ENCODE data around the gene CARMIL1.

Gene CARMIL1

DNA sequence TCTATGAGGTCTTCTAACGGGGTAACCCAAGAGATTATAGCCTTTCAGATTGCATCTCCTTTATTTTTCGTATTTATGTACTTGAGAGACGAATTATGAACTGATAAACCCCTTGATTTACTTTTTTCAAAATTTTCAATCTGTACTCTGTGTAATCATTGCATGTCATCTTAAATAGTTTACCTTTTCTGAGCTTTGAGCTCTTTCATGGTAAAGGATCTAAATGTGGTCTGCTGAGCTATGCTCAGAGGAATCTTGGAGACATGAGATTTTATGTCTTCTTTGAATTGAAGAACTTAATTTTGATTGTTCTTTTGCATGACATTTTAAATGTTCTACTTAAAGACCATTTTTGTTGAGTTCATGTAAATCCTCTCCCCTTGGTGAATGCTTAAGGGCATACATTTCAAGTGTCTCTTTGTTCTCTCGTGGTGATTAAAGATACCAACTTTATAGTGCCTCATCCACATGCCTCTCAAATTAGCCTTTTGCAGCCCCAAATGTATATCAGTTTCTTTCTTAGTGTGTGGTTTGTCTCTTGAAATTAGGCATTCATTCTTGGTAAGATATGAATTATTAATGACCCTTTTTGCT, 256.6 kb downstream of the CARMIL1 start:
- DNase-seq (ENCODE audit: low spot score in 2 of 2): no peak
- H3K4me3 ChIP-seq: no peak overlapping the region
- H3K9me3 ChIP-seq: no peaks in the 10 kb centered on the region
- in situ Hi-C loops (cut with MboI; ENCODE audit: low sequenced_read_pairs): no loop called here
- no peaks in the 10 kb centered on the region; the same call in 1 of the 2 replicates for H3K36me3 ChIP-seq (replicated peaks)
- H3K27me3 ChIP-seq (ENCODE audit: low read depth): no peaks in the 10 kb centered on the region
- H3K4me1 ChIP-seq: peaks cover 4% of the 10 kb centered on the region

DNA sequence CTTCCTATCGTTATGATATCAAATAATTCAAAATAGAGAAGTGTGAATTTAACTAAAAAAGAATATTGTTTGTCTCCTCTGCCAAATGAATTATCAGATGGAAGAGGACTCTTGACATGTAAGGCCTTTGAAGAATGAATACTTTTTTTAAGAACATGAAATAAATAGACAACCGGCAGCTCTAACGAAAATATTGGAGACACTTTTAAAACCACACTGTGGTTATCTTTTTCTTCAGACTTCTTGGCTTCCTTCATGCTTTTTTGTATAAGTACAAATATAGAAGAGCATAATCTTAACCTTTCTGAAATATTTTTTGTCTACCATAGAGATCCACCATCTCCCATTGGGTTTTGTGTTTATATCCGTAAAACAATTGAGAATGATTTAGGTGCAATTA, 257.6 kb downstream of the CARMIL1 start:
- DNase-seq (ENCODE audit: low spot score in 2 of 2): no peak
- Histone ChIP-seq H3K4me3 (no peak overlapping the region), H3K9me3 (no peaks in the 10 kb centered on the region), H3K27me3 (ENCODE audit: low read depth) (no peaks in the 10 kb centered on the region), H3K36me3 (replicated peaks) (no peaks in the 10 kb centered on the region; the same call in 1 of the 2 replicates), H3K4me1 (peaks cover 4% of the 10 kb centered on the region)
- in situ Hi-C loops (cut with MboI; ENCODE audit: low sequenced_read_pairs): no loop called here

DNA sequence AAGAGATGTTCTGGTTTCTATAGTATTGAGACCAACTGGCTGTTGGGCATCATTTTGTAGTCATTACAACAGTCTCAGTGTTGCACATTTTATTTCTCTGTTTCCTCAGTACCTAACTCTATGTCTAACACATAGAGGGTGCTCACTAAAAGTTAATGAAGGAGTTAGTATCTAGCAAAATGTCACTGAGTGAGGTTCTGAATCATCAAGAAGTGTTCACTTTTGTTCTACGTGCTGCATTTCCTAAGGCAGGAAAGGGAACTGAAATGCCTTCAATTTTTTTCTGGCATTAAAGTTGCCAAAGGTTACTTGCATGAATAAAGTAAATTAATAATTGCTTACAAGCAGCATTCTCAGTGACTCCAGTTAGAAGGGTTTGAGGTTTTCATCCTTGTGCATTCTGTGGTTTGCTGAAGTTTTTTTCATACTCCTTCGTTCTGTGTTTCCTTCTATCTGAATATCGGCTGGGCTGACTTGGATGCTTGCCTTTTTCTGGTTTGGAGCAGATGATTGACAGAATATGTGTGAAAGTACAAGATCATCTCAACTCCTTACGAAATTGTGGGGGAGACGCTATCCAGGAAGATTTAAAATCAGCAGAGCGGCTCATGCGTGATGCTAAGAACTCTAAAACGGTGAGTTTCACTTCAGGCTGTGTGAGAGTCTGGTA, 258.3 kb downstream of the CARMIL1 start:
- Histone ChIP-seq H3K4me3 (no peak overlapping the region), H3K4me1 (peaks cover 4% of the 10 kb centered on the region), H3K9me3 (no peaks in the 10 kb centered on the region), H3K36me3 (replicated peaks) (no peaks in the 10 kb centered on the region; the same call in 1 of the 2 replicates), H3K27me3 (ENCODE audit: low read depth) (no peaks in the 10 kb centered on the region)
- no peak for DNase-seq (ENCODE audit: low spot score in 2 of 2)
- in situ Hi-C loops (cut with MboI; ENCODE audit: low sequenced_read_pairs): no loop called here

DNA sequence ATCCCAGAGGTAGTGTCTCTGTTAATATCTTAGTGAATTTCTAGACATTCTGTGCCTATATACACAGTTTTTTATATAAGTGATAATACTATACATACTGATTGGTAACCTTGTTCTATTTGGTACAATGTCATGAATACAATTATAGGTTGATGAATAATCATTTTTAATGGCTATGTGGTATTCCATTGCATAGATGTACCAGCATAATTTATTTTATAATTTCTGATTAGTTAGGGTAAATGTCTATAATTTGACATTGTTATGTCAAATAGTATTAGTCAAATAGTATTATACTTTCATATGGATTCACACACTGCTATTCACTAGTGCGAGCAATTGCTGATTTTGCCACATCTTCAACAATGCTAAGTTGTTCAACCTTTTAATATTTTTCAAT, 262.1 kb downstream of the CARMIL1 start:
- no peaks in the 10 kb centered on the region for H3K9me3 ChIP-seq
- no peaks in the 10 kb centered on the region for H3K27me3 ChIP-seq (ENCODE audit: low read depth)
- in situ Hi-C loops (cut with MboI; ENCODE audit: low sequenced_read_pairs): no loop called here
- no peaks in the 10 kb centered on the region; the same call in 1 of the 2 replicates for H3K36me3 ChIP-seq (replicated peaks)
- H3K4me1 ChIP-seq: no peaks in the 10 kb centered on the region
- no peak for DNase-seq (ENCODE audit: low spot score in 2 of 2)
- no peak overlapping the region for H3K4me3 ChIP-seq

DNA sequence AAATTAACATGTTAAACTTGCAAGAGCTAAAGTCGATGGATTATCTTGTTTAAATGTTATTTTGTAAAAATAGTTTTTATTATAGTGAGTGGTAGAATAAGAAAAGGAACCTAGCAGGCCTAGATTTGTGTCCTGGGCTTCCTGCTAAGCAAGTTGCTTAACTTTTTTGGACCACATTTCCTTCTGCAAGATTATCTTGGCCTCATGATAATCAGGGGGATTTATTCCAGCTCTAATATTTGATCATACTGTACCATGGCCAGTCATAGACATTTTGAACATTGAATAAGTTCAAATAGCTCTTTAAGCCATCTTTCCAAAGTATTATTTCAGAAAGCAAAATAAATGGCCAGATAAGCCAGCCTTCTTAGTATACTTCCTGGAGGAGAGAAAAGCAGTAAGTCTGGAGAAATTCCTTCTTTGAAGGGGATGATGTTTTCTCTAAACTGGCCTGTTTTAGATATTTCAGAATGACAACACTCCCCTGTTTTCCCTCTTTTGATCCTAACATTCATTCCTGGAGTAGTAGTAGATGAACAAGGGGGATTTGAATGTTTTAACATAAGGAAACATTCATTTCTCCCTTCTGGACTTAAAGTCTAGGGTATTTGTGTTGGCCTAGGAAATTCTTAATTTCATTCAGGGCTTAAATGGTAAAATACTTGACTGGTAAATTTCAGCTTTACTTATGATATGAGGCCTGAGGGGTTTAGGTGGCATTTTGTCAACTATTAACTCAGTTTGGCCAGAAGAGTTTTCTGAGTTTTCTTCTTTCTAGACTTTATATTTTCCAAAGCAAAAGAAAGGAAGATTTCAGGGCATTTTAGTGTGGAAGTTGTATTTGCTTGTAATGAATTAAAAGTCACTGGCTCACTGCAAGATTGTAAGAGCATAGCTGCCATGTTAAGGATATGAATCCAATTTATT, 264.1 kb downstream of the CARMIL1 start:
- Histone ChIP-seq H3K36me3 (replicated peaks) (no peaks in the 10 kb centered on the region; the same call in 1 of the 2 replicates), H3K4me1 (no peaks in the 10 kb centered on the region), H3K4me3 (no peak overlapping the region), H3K27me3 (ENCODE audit: low read depth) (no peaks in the 10 kb centered on the region), H3K9me3 (no peaks in the 10 kb centered on the region)
- no peak for DNase-seq (ENCODE audit: low spot score in 2 of 2)
- in situ Hi-C loops (cut with MboI; ENCODE audit: low sequenced_read_pairs): no loop called here

DNA sequence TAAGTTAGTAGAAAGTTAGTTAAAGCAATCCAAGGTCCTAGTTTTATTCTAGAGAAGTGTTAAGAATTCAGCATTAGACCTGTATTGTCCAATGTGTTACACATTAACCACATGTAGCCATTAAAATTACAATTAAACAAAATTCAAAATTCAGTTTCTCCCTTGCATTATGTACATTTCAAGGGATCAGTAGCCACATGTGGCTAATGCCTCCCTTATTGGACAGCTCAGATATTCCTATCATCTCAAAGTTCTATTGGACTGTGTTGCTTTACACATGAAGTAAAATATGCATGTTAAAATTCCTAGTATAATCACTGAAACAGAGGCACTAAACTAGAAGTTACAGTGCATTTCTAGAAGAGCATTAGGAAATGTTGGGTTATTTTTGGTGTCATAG, 265.7 kb downstream of the CARMIL1 start:
- in situ Hi-C loops (cut with MboI; ENCODE audit: low sequenced_read_pairs): no loop called here
- no peaks in the 10 kb centered on the region; the same call in 1 of the 2 replicates for H3K36me3 ChIP-seq (replicated peaks)

DNA sequence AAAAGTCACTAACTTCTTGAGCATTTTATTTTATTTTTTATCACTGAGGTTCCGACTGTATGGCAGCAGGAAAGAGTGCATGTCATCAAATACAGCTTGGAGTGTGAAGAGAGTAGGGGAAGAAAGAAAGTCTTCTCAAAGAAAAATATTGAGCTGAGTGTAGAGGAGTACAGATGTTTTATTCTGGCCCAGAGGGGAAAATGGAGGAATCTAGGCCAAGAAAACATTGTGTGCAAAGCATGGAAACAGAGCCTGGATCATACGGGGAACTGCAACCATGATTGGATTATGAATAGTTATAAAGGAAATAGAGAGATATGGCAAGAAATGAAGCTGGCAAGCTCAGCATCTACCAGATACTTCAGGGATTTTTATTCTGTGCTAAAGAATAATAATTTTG, 268.6 kb downstream of the CARMIL1 start:
- Histone ChIP-seq H3K27me3 (ENCODE audit: low read depth) (no peaks in the 10 kb centered on the region), H3K36me3 (replicated peaks) (no peaks in the 10 kb centered on the region), H3K4me1 (no peaks in the 10 kb centered on the region), H3K4me3 (no peak overlapping the region), H3K9me3 (no peaks in the 10 kb centered on the region)
- in situ Hi-C loops (cut with MboI; ENCODE audit: low sequenced_read_pairs): no loop called here
- DNase-seq (ENCODE audit: low spot score in 2 of 2): no peak

More for the DNA sequence above, 265.7 kb downstream of the CARMIL1 start:
- Histone ChIP-seq H3K4me1 (no peaks in the 10 kb centered on the region), H3K27me3 (ENCODE audit: low read depth) (no peaks in the 10 kb centered on the region), H3K9me3 (no peaks in the 10 kb centered on the region), H3K4me3 (no peak overlapping the region)
- no peak for DNase-seq (ENCODE audit: low spot score in 2 of 2)

DNA sequence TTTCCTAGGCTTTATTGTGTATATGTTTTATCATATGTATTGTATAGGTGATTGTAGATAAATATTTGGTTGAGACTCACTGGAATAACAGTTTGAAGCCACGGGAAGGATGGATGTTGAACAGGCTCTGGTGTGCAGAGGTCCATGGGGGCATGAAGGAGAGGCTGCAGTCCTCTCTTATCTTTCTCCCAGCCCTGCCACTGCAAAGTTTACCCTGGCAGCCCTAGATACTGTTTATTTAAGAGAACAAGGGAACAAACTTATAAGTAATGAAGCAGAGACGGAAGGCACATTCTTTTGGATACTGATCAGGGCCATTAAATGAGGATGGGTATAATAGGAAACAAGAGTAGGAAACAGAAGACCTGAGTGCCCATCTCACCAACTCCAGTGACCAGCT, 269.3 kb downstream of the CARMIL1 start:
- no peaks in the 10 kb centered on the region for H3K9me3 ChIP-seq
- no peaks in the 10 kb centered on the region for H3K4me1 ChIP-seq
- no peaks in the 10 kb centered on the region for H3K27me3 ChIP-seq (ENCODE audit: low read depth)
- in situ Hi-C loops (cut with MboI; ENCODE audit: low sequenced_read_pairs): no loop called here
- no peak overlapping the region for H3K4me3 ChIP-seq
- no peak for DNase-seq (ENCODE audit: low spot score in 2 of 2)
- no peaks in the 10 kb centered on the region for H3K36me3 ChIP-seq (replicated peaks)

DNA sequence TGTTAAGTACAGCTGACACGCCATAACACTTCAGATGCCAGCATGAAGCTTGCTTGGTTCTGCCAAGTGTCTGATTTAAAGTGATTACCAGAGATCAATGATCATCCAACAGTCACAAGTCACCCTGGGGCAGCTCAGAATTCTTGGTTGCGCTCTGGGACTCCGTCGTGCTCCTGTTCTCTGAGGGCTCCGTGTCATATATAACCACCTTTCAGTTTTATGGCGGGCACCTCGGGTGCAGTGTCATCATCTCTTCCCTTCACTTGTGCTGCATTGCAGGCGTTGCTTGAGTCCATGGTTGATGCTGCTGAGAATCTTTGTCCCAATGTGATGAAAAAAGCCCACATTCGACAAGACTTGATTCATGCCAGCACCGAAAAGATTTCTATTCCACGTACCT, 271.5 kb downstream of the CARMIL1 start:
- H3K9me3 ChIP-seq: no peaks in the 10 kb centered on the region
- no peak overlapping the region for H3K4me3 ChIP-seq
- H3K27me3 ChIP-seq (ENCODE audit: low read depth): no peaks in the 10 kb centered on the region
- DNase-seq (ENCODE audit: low spot score in 2 of 2): no peak
- in situ Hi-C loops (cut with MboI; ENCODE audit: low sequenced_read_pairs): no loop called here
- H3K4me1 ChIP-seq: no peaks in the 10 kb centered on the region
- no peaks in the 10 kb centered on the region for H3K36me3 ChIP-seq (replicated peaks)

DNA sequence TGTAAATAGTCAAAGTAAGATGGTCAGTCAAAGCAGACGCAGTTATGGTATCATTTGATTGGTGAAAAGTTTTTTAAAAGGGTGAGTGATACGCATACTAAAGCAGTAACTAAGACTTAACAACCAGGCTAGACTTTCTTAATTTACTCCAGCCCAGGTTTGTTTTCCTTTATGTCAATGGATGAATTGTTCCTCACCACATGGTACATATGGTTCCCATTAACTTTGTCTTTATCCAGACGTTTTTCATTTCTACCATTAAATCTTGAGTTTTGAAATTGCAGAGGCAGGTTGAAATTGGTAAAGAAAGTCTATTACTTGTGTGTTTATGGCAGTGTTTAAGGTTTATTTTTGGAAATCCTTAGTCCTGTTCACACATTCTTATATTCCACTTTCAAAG, 274.3 kb downstream of the CARMIL1 start:
- DNase-seq (ENCODE audit: low spot score in 2 of 2): no peak
- in situ Hi-C loops (cut with MboI; ENCODE audit: low sequenced_read_pairs): no loop called here
- Histone ChIP-seq H3K27me3 (ENCODE audit: low read depth) (no peaks in the 10 kb centered on the region), H3K4me1 (no peaks in the 10 kb centered on the region), H3K36me3 (replicated peaks) (no peaks in the 10 kb centered on the region), H3K9me3 (no peaks in the 10 kb centered on the region), H3K4me3 (no peak overlapping the region)

DNA sequence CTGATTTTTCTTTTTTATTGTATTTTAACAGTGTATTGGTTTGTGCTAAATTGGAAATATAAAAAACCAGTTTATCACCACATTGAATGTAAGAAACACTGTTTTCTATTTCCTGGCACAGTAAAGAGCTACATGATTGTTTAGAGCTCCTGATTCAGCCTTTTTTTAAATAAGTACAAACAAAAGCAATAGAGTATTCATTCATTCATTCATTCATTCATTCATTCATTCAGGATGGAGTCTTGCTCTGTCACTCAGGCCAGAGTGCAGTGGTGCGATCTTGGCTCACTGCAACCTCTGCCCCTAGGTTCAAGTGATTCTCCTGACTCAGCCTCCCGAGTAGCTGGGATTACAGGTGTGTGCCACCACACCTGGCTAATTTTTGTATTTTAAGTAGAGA, 276.0 kb downstream of the CARMIL1 start:
- Histone ChIP-seq H3K27me3 (ENCODE audit: low read depth) (no peaks in the 10 kb centered on the region), H3K4me1 (no peaks in the 10 kb centered on the region), H3K4me3 (no peak overlapping the region), H3K9me3 (no peaks in the 10 kb centered on the region), H3K36me3 (replicated peaks) (no peaks in the 10 kb centered on the region)
- in situ Hi-C loops (cut with MboI; ENCODE audit: low sequenced_read_pairs): no loop called here
- DNase-seq (ENCODE audit: low spot score in 2 of 2): no peak

DNA sequence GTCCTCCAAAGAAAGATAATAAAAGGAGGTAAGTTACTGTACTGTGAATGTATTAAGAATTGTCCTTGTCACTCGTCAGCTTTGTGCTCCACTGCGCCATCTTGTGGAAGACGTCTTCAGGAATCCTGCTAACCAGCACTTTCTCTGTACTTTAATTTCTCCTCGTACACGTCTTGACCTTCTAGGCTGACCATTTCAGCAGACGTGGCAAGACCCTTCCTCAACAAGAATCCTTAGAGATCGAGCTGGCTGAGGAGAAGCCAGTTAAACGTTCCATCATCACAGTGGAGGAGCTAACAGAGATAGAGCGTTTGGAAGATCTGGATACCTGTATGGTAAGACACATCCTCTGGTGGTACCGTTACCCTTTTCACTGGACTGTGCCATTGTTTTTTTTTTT, 277.3 kb downstream of the CARMIL1 start:
- Histone ChIP-seq H3K4me3 (no peak overlapping the region), H3K27me3 (ENCODE audit: low read depth) (no peaks in the 10 kb centered on the region), H3K36me3 (replicated peaks) (no peaks in the 10 kb centered on the region), H3K9me3 (no peaks in the 10 kb centered on the region), H3K4me1 (no peaks in the 10 kb centered on the region)
- DNase-seq (ENCODE audit: low spot score in 2 of 2): peak; percentile 64 to 89
- in situ Hi-C loops (cut with MboI; ENCODE audit: low sequenced_read_pairs): no loop called here

DNA sequence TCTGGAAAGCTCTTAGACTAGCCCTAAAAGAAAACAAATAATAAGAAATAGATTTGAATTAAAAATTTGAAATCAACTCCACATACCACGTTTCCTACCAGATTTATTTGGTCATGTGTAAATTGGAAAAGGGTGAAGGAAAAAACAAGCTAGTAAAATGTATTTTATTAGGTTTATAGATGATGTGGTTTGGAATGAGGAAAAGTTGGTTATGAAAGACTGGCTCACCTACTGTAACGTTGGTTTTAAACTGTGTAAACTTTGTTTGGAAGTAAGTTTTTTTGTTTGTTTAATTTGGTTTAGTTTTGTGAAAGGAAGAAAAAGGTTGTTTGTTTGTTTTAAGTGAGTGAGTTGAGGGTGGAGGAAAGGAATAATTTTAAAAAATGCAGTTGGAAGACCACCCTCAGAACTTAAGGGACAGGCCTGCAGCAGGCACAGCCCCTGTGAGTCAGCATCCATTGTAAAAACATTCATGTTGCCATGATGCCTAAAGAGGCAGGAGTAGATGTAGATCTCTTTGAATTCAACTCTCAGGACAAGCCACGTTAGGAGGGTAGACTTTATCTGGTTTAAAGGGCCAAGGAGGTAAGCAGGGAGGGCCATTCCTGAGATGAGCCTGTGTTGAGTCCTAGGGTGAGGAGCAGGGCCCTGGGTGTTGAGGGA, 279.1 kb downstream of the CARMIL1 start:
- Histone ChIP-seq H3K4me3 (no peak overlapping the region), H3K9me3 (no peaks in the 10 kb centered on the region), H3K4me1 (no peaks in the 10 kb centered on the region), H3K36me3 (replicated peaks) (no peaks in the 10 kb centered on the region), H3K27me3 (ENCODE audit: low read depth) (no peaks in the 10 kb centered on the region)
- in situ Hi-C loops (cut with MboI; ENCODE audit: low sequenced_read_pairs): no loop called here
- no peak for DNase-seq (ENCODE audit: low spot score in 2 of 2)

Data from HAP-1 (cell line).